GM15510 (cell line): ENCODE measurements around the gene NDUFA8.

ENCODE experiments used
- POLR2A ChIP-seq: IDR thresholded peaks from 3 replicates; pipeline ENCODE4 v1.6.1; 2011; ENCODE audit warnings: borderline replicate concordance; ENCODE audit not compliant: insufficient read length; ENCODE audit errors: extremely low read depth

The NDUFA8 gene

GRCh38 chr9:122164286-122164685 lies 4.7 kb upstream of the NDUFA8 start:
- TF ChIP-seq POLR2A: no peak

DNA sequence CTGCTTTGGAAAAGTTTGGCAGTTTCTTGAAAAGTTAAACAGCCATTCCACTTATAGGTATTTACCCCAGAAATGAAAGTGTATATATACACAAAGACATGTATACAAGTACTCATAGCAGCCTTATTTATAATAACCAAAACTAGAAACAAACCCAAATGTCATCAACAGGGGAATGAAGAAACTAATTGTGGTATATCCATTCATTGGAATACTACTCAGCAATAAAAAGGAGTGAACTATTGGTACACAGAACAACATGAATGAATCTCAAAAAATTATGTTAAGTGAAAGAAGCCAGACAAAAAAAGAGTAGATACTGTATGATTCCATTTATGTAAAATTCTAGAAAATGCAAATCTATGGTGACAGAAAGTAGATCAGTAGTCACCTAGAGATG lies 2.8 kb upstream of the NDUFA8 start:
- TF ChIP-seq POLR2A: no peak

DNA sequence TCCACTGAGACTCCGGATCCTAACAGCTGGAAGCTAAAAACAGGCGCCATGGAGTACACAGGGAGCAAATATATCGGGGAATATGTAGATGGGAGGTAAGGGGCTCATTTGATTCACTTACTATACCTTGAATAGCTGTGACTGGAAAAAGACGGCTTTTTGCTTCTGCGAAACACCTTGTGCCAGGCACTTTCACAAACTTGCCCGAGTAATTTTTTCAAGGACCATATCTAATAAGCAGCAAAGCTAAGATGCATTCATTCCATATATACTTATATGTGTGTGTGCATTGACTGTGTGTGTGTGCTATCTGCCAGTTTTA lies 307 bp upstream of the NDUFA8 start:
- no peak for TF ChIP-seq POLR2A

DNA sequence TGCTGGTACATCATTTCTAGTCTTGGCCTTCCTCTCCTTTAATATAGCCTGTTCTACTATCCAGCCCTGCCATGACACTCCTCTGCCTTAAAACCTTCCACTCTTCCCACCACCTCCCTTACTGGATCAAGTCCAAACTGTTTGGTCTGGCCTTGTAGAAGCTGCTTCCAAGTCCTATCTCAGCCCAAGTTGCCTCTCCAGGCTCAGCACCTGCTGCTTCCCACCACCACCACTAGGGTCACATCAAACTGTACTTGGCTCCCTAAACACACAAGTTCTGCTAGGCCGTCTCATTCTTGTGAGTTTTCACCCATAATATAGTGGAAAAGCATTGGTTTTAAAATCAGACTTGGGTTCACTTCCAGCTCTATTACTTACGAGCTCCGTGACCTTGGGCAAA lies 1.4 kb downstream of the NDUFA8 start:
- TF ChIP-seq POLR2A: no peak

- TF ChIP-seq POLR2A: no peak
These were observed 3.8 kb downstream of the NDUFA8 start for GRCh38 chr9:122155796-122156195.

- no peak for TF ChIP-seq POLR2A
These were observed 8.2 kb downstream of the NDUFA8 start for GRCh38 chr9:122151267-122151828.

DNA sequence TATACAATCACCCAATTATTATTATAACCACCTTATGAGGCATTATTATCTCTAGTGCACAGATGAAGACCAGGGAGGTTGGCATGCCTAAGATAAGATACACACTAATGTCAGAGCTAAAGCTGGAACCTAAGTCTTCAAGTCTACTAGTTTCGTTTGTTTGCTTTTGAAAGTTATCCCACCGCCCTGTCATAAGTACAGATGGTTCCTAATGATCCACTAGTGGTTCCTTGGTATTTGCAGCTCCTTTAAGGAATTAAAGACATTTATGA lies 14.1 kb downstream of the NDUFA8 start:
- no peak for TF ChIP-seq POLR2A

DNA sequence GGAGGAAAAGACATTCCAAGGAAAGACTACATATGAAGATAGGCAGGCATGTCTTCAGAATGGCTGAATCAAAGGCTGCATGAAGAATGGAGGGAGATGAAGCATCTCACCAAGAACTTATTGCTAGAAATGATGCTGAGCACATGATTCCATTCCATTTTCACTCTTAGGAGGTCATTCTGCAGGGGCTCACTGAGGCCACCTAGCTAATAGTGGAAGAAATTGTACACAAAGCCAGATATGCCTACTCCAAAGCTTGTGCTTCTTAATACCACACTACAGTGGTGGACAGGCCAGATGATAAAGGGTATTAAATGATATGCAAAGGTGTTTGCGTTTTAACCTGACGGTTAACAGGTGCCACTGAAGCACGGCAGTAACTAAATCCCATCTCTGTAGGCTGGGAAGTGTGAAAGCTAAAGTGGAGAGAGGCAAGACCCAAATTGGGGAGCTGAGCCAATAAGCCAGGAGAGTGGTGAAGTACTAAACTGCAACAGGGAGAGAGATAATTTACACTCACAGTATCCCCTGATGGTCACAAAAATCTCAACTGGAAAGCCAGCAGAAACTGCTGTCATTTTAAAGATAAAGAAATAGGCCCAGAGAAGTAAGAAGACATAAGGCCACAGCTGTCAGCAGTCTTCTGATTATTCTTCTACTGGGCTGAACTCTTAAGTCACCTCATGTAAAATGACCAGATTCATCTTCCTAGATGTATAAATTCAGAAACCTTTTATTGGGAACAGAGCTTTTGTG lies 14.6 kb downstream of the NDUFA8 start:
- no peak for TF ChIP-seq POLR2A

DNA sequence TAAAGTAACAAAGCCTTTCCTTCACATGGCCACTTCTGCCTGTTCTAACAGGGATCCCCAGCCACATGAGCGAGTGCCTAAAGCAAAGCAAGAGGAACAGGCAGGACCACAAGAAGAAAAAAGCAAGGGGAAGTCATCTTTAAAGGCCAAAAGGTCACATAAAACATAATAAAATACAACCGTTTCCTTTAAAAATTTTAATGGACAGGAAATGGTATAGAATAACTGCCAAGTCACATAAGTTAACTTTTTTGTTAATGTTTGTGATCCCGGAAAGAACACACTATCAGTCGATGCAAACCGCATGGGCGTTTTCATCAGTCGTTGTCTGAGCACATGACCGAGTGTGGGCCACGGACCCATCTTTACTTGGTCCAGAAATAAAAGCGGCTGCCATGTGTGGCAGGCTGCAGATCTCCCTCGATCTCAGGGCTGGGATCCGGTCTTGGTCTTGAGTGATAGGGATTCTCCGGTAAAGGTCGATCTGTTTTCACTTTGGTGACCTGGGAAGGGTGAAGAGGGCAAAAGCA lies 15.6 kb downstream of the NDUFA8 start:
- TF ChIP-seq POLR2A: no peak

DNA sequence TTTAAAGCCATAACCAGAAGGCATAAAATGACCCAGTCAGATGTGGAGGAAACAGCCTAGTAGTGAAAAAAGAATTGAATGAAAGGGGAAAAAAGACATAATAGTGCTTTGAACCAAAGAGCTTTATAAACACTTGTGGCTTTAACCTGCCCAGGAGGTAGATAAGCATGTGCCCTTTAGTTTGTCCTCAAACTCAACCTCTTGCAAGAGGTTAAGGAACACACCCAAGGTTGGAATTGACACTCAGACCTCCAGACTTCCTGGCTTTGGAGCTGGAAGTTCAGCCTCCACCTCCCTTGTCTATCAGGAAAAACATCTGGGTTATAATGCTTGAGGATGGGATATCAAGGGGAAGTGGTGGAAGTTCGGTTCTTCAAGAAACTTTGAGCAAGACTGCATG lies 16.3 kb downstream of the NDUFA8 start:
- TF ChIP-seq POLR2A: no peak

- TF ChIP-seq POLR2A: no peak
These were observed 17.9 kb downstream of the NDUFA8 start for GRCh38 chr9:122141671-122142070.

GRCh38 chr9:122140368-122141193 lies 19.0 kb downstream of the NDUFA8 start:
- no peak for TF ChIP-seq POLR2A

DNA sequence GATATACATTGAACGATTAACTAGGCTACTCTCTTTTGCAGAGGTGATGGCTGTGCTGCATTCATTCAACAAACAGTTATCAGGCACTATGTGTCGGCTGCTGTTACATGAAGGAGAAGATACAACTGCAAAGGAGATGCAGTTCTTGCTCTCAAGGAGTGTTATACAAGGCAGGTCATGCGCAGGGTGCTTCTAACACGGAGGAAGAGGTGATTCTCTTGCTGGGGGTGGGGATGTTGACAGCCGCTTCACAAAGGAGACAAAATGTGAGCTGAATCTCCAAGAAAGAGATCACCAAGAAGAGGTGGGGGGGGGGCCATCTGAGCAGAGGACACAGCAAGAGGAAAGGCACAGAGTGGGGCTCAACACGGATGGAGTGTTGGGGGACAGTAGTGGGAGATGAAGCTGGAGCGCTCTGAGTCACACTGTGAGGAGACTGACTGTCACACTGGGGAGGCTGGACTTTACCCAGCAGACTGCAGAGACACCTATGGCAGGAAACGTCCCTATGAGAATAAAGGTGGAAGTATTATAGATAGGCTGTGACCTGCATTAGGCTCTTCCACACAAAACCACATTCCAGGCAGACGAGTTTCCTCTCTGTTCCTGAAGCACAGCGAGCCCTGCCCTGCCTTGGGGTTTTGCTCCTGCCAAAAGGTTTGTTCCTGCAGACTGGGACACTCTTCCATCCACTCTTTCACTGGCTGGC lies 20.9 kb downstream of the NDUFA8 start:
- no peak for TF ChIP-seq POLR2A

- TF ChIP-seq POLR2A: no peak
These were observed 24.1 kb downstream of the NDUFA8 start for GRCh38 chr9:122135529-122135859.

DNA sequence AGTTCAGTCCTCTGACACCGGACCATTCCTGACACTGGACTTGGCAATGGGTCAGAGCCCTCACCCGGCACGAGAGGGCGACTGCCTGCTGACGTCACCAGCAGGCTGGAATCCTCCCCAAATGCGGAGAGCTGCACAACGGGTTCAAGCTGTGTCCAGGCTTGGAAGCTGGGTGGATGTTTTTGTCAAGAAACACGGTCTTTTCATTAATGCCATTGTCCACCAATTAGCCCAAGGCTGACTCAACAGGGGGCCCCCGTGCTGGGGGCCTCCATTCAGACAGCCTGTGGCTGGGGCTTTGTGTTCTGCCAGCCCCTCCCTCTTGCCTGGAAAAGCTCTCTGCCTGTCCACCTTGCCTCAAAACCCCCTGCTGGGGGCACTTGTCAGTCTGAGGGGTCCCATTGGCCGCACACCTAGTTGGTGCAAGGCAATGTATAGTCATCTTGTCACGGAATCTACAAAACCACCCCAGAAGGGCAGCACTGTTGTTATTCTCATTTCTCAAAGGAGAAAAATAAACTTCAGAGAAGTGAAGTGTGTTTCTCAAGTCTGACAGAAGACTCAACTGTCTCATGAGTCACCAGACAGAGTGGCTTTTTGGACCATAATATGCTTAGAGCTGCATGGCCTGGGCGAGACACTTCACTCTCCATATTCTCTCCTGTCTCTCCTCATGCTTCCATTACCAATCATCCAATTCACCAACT lies 24.6 kb downstream of the NDUFA8 start:
- no peak for TF ChIP-seq POLR2A
